Measurements from ENCODE around the gene CUBN.

The CUBN gene

GRCh38 chr10:16788778-16789177 is 340.8 kb downstream of the CUBN start:
- no peak for DNase-seq (ENCODE audit: low read depth in 2 of 2)

GRCh38 chr10:16788125-16788524 is 341.5 kb downstream of the CUBN start:
- DNase-seq (ENCODE audit: low read depth in 2 of 2): no peak

GRCh38 chr10:16787361-16787791 is 342.2 kb downstream of the CUBN start:
- peak; percentile 30 to 68 for DNase-seq (ENCODE audit: low read depth in 2 of 2)

GRCh38 chr10:16780338-16780880 is 349.2 kb downstream of the CUBN start:
- DNase-seq (ENCODE audit: low read depth in 2 of 2): no peak

GRCh38 chr10:16779384-16779915 is 350.2 kb downstream of the CUBN start:
- peak; percentile 31 to 62 for DNase-seq (ENCODE audit: low read depth in 2 of 2)

GRCh38 chr10:16777473-16778370 is 351.9 kb downstream of the CUBN start:
- DNase-seq (ENCODE audit: low read depth in 2 of 2): no peak

DNA sequence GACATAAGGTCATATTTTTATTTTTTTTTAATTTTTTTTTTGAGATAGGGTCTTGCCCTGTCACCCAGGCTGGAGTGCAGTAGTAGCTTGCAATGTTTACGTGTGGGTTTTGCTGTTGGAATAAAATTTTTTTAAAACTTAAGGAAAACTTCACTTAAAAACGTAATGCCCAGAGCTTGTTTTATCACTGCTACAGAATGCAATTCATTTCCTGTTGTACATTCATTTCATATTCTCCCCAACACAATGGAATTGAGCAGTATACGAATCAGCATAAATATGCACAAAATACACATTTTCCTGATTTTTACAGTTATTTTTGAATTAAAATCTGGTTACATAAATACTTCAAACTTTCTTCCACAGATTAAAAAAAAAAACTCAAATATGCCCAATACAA is 352.7 kb downstream of the CUBN start:
- no peak for DNase-seq (ENCODE audit: low read depth in 2 of 2)
